Stimulated activated CD8-positive, alpha-beta memory T cell treated with anti-CD3 and anti-CD28 coated beads, Interleukin-15, amount 100 ng/mL, for 48 hours (primary cell): ENCODE data around the gene NBAS.

Experiments
- DNase-seq, 2 donors: peaks; one replicate each; pipeline ENCODE4 v3.0.0-alpha.2; 2020; ENCODE audit warnings: low read depth in 2 of 2

The NBAS gene

DNA sequence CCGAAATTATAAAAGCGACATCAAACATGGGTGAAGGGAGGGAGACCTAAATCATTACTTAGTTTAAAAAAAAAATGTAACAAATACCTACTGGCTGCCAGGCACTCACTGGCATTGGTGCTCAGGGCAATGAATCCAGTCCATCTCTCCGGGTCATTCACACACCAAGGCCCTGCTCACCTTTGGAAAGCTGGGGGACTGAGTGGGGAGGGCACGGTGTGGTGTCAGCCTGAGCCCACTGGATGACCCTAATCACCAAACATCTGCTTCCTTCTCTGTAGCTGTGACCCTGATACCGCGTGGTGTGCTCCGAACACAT, 30.2 kb upstream of the NBAS start:
- no peak for DNase-seq

DNA sequence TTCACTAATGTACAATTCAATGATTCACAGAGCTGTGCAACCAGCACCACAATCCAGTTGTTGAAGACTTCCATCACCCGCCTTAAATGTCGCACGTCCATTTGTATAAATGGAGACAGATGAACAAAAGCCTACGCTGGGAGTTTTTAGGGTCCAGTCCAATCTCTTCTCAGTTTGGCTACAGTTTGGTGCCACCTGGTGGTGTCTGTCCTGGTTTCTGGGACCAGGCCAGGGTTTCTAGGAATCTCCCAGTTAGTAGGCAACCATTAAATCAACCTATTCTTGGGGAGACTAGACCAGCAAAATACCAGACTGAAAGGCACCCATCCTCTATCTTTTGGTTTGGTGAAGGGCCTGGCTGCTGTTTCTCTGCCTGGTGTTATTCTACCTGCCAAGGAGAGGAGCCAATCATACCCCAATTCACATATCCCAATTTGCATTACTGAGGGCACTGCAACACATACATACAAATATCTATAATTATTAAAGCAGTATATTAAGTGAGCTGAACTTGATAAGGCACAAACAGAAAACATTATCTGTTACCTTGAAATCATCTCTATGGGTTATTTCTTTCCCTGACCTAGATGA, 27.3 kb upstream of the NBAS start:
- DNase-seq: no peak

- no peak for DNase-seq
Observed at GRCh38 chr2:15584767-15585469, 23.8 kb upstream of the NBAS start.

DNA sequence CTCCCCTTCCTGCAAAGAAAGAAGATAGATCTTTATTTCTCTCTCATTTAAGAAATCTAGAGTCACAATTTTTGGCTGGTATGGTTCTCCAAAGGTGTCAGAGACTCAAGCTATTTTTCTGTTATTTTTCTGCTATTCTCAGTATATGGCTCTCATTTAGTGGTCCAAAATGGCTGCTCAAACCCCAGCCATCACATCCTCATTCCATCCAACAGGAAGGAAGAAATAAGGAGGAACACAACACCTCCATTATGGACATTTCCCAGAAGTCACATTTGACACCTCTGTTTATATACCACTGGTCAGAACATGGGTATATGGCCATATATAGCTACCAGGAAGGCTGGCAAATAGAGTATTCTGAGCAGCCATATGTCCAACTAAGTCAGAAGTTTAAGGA, 23.2 kb upstream of the NBAS start:
- no peak for DNase-seq

GRCh38 chr2:15583826-15584225, 22.7 kb upstream of the NBAS start:
- DNase-seq: no peak

DNA sequence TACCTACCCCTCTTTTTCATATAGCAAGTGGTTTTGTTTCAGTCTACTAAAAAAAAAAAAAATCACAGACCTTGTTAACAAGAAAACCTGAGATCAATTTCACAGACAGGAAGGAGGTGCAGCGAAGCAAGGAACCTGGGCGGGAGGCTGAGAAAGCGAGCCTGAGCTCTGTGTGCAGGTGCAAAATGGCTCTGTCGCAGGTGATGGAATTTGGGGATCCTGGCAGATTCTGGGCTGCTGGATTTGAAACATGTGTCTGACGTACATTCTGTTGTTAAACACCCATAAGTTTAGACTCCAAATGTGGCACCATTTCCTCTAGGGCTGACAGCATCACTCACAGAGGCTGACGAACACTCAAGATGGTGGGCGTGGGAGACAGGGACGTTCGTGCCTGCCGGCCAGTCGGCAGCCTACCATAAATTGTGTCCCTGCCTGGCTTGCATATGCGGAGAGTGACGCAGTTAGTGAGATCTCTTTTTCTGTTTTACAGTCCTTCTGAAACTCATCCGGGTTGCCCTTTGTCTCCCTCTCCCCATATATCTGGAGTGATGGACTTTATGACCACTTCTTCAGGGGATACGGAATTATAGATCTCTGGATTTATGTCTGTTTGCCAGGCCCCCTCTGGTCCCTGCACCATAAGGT, 21.7 kb upstream of the NBAS start:
- DNase-seq: no peak

GRCh38 chr2:15580451-15580850, 19.3 kb upstream of the NBAS start:
- no peak for DNase-seq

DNA sequence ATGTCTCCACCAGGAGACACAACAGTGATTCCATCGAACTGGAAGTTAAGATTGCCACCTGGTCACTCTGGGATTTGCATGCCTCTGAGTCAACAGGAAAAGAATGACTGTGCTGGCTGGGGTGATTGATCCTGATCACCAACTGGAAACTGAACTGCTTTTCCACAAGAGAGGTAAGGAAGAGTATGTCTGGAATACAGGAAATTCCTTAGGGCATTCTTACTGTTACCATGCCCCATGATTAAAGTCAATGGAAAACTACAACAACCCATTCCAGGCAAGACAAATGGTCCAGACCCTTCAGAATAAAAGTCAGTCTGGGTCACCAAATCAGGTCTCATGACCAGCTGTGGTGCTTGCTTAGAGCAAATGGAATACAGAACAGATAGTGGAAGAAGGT, 18.5 kb upstream of the NBAS start:
- DNase-seq: no peak

GRCh38 chr2:15577071-15577735, 16.1 kb upstream of the NBAS start:
- peak; percentile 67 to 68 for DNase-seq

DNA sequence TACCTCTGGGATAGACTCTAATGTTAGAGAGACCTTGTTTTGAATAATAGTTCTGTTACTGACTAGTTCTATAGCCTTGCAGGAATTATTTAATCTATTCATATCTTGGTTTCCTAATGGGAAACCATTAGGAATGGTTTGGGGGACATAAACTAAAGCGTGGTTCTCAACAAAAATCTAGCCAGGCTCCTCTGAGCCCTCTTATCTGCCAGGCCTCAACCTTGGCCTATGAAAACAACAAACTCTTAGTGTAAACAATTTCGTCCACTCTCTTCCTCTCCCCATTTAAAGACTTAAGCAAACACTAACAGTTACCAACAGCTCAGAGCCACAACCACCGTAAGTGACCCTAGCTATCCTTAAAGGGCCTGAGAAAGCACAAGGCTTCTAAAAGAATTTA, 10.6 kb upstream of the NBAS start:
- no peak for DNase-seq

GRCh38 chr2:15570104-15570503, 9.0 kb upstream of the NBAS start:
- DNase-seq: no peak

GRCh38 chr2:15568874-15569273, 7.7 kb upstream of the NBAS start:
- no peak for DNase-seq

- DNase-seq: no peak
Observed at GRCh38 chr2:15566912-15567311, 5.8 kb upstream of the NBAS start.

DNA sequence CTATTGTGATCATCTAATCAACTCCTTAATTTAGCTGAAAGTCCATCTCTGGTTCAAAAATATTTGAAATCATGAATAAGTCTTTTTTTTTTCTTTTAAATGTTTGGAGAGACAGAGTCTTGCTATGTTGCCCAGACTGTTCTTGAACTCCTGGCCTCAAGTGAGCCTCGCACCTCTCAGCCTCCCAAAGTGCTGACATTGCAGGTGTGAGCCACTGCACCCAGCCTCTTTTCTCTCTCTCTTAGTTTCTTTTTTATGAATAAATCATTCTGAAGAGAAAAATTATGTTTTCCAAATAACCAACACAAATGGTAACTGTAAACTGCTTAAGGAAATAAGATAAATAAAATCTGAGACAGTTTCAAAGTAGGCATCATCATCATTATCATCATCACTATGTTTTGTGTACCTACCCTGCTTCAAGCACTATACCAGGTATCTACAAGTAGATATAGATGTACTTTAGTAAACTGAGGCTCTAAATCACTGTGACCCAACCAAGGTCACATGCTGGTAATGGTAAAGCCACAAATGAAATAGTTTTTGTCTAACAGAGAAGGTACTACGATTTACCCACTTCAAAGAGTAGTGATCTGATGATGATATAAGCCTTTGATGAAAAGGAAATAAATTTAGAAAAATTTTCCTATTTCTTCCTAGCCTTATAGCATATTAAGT, 5.0 kb upstream of the NBAS start:
- DNase-seq: no peak

DNA sequence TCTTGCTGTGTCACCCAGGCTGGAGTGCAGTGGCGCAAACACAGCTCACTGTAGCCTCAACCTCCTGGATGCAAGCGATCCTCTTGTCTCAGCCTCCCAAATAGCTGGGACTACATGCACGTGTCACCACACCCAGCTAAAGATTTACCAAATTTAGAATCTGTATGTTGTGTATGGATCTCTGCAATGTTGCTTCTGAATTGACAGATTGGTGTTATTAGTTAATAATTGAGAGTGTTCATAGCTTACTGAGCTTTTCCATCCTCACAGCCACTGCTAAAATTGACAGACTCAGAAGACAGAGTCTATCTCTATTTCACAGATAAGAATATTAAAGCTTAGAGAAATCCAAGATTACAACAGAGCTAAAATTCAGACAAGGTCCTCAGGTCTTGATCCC, 4.3 kb upstream of the NBAS start:
- no peak for DNase-seq

DNA sequence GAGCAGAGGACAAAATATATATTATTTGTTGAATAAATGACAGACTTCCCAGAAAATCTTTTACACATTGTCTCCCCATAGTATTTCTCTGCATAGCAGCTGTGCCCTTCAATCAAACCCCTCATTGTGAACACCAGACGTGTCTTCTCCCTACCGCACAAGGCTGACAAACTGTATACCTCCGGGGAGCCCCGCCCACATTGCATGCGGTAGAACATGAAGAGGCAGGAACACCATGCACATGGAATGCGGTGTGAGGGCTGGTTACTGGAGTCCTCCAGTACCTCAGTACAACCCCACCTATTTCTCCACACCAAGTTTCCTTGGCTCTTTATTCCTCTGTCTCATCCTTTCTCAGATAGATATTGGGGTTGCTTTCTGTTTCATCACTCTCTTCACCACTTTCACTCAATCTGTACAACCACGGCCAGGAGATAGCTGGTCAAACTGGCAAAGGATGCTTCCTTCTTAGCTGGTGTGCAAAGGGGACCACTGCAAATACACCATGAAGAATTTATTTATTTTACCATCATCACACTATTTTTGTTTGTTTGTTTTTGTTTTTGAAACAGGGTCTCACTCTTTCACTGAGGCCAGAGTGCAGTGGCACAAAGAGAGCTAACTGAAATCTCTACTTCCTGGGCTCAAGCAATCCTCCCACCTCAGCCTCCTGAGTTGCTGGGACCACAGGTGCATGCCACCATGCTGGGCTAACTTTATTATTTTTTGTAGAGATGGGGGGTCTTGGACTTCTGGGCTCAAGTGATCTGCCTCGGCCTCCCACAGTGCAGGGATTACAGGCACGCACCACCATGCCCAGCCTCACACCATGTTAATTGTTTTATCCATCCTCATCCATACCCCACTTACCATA, 2.3 kb upstream of the NBAS start:
- no peak for DNase-seq

DNA sequence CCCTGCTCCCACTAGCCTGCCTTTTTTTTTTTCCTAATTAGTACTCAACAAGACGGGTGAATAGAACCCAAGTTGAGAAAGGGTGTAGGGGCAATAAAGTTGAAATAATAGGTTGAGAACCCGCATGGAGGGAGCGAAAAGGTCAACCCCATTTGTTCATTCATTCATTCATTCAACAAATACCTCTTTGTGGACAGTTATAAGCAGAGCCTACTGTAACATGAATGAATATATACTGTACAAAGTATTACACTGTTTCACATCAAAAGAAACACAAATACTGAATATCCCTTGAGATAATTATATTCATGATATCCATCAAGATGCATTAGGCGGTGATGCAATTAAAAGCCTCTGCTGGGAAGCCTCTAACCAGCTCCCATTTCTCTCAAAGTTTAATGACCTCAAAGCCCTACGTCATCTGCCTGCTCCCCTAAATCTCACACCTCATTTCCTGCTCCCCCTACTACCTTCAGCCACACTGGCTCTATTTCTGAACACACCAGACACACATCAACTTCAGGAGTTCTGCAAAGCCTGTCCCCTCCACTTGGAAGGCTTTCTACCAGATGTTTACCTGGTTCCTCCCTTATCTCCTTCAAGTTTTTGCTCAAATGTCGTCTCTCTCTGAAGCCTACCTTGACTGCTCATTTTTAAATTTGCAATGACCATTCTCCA, 1.4 kb upstream of the NBAS start:
- no peak for DNase-seq

DNA sequence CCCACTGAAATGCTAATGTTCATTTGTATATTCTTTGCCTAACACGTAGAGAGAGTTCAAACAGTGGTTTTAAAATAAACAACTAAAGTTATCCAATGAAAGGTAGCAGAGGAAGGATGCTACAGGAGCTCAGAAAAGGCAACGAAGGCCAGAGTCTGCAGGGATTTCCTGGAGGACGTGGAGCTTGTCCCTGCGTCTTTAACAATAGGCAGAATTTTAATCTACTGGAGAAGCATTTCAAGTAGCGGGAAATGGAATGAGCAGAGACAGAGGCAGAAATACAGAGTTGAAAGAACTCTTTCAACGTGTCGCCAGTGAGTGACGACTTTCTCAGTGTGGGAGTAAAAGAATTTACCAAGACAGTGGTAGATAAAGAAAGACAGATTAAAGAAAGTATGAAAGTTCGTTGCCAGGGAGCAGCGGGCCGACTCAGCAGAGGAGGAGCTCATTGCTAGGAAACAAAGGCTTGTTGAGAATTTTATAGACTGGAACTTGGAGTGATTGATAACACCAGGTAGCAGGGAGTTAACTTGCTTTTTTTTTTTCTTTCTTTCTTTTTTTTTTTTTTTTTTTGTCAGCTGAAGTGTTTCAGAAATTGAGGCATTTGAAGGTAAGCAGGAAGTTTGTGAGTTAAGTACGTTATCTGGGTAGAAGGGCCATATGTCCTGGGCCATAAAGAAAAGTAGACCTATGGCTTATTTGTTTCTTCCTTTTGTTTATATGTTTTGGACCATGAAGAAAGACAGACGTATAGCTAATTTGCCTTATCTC, 625 bp upstream of the NBAS start:
- DNase-seq: peak in 1 of 2 donors; percentile 19

- no peak for DNase-seq
Observed at GRCh38 chr2:15560140-15560987, 770 bp downstream of the NBAS start.
